RCC 7860 (cell line): Measurements from ENCODE around the gene LRR1.
"Not testable (repeated sequence)": the region's sequence is repeated elsewhere in the genome, so short reads cannot be mapped to it uniquely, and the experiment has no call there.

ENCODE experiments used
- DNase-seq: peaks from one replicate; pipeline ENCODE4 v3.0.0-alpha.2; 2015; ENCODE audit warnings: low spot score
- FAIRE-seq: peaks from 2 replicates; lab custom pipeline; 2012; peaks lifted over from hg19 to GRCh38; lab: Jason Lieb, UNC

LRR1 gene

DNA sequence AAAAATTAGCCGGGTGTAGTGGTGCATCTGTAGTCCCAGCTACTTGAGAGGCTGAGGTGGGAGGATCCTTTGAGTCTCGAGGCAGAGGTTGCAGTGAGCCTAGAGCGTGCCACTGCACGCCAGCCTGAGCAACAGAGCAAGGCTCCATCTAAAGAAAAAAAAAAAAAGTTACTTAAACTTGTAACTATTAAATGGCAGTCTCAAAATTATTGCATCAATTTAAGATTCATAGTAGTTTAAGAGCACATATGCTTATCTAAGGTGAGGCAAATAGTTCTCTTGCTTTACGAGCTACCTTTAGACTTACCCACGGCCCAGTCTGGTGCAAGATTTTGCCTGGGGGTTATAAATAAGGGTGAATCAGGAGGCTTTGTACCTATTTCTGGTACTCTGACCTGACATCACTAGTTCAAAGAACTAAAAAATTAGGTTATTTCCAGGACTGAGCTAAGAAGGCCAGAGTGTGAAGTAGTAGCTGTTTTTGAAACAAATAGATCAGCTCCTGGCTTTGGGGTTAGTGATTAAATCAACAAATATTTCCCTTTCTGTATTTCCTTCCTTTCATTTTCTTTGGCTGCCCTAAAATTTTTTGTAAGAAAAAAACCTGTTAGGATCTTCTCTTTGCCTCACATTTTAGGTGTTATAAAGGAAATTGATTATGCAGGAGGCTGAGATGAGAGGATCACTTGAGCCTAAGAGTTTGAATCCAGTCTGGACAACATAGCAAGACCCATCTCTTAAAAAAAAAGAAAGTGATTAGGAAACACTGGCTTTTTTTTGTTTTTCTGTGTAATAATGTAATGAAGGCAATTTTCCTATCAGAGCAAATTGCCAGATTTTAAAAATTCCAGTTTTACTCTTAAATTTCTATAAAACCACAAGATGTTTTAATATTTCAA lies 25.4 kb downstream of the LRR1 start:
- no peak for FAIRE-seq
- DNase-seq: no peak

DNA sequence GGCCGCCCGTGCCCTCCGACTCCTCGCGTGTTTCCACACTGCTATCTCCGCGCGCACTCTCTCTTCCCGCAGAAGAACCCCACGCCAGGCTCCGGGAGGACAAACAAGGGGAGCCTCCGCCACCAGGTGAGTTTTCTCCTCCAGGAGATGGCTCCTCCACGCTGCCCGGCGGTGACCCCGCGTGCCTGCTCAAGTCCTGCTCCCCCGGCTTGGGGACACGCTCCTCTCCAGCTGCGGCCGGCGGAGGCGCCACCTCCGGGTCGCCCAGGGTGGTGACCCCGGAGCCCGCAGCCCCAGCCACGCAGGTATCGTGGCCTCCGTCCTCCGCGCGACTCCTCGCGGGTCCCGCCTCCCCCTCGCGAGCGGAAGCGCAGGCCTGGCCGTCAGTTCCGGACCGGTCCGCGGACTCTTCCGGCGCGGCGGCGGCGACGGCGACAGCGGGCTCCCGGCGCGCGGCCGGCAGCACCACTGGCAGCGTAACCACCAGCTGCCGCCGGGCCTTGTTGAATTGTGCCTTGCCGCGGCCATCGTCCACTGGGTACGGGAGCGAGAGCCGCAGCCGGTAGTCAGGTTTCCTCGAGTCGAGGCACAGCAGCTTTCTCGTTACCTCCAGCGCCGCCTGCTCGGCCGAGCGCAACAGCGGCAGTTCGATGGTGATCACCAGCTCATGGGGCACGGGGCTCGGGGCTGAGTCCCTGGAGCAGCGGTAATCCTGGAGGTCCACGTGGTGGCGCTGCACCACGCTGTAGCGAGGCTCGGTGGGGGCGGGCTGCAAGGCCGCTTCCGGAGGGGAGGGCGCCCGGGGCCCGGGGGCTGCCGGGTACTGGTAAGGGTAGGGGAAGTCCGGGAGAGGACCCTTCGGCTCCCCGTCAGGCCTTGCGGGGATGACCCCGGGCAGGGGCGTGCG lies 35.2 kb downstream of the LRR1 start:
- FAIRE-seq (no peak), DNase-seq (peak; percentile 70)

DNA sequence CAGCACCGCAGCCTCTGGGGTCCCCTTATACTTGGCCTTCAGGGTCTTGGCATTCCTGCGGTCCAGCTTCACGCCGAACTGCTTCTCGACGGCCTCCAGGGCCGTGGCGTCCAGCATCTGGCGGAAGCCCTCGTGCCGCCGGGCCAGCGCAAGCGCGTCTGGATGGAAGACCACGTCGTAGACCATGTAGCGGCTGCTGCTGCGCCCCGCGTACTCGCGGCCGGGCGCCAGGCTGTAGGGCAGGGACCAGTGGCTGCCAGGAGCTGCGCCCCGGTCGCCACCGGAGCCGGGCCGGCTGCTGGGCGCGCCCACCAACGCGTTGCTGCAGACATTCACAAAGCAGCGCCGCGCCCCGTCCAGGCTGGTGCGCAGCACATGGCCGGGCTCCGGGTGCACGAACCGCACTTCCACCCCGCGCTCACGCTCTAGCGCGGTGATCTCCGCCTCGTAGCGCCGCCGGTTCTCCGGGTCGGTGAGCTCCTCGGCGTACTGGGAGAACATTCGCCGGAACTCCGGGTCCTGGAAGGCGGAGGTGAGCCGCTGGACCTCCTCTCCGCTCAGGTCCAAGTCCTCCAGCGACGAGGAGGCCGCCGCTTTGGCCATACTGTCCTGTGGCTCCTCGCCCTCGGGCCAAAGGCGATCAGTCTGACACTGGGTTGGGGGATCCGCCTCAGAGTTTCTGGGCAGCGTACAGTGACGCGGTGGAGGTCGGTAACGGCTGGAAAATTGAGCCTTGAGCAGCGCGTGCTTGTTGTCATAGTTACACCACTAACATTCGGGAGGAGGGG lies 36.0 kb downstream of the LRR1 start, which contains the start of gene DNAAF2:
TSS of gene DNAAF2 (minus strand) at position 698 of the 788 bp plus-strand sequence. CDS start at position 603, 95 bp downstream.
- DNase-seq: peak; percentile 60
- FAIRE-seq: no peak

DNA sequence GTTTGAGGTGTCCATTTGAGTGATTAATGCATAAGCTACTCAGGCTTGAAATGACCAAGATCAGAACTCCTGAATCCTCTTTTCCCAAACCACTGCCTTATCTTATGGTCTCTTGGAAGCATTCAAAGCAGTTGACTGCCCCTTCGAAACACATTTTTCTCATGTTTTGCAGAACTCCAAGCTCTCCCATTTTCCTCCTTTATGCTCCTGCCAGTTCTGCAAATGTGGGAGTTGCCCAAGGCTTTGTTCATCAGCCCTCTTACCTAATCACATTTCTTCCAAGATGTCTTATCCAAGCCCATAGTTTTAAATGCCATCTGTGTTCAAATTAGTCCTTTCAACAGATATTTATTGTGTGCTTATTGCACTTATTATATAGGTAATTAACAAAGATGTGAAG lies 38.1 kb downstream of the LRR1 start:
- no peak for FAIRE-seq
- no peak for DNase-seq

DNA sequence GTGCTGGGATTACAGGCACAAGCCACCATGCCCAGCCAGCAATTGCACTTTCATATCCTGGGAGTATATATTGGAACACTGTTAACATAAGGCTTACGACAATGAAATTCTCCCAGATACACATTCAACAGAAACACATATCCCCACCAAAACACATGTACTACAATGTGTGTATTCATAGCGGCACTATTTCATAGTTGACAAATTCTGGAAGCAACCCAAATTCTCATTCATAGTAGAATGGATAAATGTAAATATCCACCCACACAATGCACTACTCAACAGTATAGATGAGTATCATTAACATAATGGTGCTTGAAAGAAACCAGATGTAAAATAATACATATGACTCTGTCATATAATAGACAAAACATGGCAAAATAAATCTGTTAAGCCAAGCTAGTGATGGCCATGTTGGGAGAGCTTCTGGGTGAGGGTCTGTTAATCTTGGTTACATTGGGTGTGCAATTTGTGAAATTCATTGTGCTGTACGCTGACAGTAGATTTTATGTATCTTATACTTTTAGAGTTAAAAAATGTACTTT lies 38.9 kb downstream of the LRR1 start:
- FAIRE-seq (no peak), DNase-seq (no peak)

DNA sequence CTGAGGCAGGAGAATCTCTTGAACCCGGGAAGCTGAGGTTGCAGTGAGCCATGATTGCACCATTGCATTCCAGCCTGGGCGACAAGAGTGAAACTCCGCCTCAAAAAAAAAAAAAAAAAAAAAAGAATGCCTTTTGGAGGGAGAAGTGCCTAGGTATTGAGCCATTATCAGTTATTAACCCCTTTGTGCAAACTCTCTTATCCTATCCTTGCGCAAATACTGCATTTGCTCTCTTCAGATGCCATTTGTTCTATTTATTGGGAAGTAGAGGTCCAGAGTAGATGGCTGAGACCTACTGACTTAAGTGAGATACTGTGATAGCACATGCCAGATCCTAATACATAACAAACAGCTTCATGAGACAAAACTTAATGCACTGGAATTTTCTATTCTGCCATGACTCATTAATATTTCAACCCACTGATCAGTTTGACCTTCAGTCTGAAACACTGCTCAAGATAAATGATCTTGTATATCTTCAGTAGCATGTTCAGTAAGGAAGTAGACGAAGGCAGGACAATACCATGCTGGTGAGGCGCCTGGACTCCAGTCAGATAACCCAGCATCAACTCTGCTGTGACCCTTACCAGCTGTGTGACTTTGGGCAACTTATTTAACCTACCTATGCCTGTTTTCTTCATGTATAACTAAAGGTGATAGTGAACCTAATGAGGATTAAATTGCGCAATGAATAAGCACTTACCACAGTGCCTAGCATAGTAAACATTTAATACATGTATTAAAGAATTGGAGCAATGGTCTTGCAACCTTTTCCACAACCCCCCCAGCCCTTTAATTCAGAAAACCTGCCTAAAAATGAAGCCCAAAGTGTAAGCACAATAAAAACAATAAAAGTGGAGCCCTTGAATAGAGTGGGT lies 42.0 kb downstream of the LRR1 start:
- FAIRE-seq (no peak), DNase-seq (no peak)

DNA sequence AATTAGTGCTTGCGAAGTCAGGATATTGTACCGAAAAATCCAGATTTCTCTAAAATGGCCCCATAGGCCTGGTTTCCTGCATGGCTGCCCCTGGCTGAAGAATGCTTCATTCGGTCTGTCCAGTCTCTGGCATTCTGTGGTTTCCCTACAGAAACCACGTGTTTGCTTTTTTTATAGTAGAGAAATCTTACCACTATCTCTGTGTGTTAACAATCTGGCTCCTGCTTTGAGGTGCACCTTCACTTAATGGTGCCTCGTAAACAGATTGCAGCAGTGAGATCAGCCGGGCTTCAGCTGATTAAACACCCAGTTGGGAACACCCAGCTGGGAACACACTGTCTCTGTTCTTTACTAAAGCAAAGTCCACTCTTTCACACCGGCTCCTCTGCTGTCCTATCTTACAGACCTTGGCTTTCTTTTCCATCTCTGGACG lies 43.0 kb downstream of the LRR1 start:
- peak; percentile 52 for DNase-seq

DNA sequence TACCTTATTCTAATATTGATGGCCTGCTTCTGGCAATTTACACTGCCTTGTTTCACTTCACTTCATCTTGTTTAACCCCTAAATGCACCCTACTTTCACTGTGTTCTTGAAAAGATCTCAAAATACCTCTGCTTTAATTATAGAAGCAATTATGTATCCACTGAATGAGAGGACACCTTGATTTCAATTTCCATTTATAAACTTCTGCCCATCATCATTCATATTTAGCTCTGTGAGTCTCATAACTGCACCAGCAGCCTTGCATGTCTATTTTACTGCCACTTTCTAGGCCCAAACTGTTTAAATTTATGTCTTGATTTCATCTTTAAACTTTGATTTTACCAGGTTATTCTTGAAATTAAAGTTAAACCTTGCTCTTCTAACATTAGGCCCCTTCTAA lies 43.4 kb downstream of the LRR1 start:
- FAIRE-seq: no peak

More for the DNA sequence above, 43.0 kb downstream of the LRR1 start:
- peak; percentile 64 for FAIRE-seq

DNA sequence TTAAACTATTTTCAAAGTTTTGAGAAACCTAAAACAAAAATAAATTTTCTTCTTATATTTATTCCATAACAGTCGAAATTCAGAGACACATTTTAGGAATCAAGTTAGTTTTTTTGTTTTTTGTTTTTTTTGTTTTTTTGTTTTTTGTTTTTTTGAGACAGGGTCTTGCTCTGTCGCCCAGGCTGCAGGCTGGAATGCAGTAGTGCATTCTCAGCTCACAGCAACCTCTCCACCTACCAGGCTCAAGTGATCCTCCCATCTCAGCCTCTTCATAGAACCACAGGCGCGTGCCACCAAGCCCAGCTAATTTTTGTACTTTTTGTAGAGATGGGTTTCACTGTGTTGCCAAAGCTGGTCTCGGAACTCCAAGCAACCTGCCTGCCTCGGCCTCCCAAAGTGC lies 54.8 kb downstream of the LRR1 start:
- no peak for FAIRE-seq
- no peak for DNase-seq

More for the DNA sequence above, 43.4 kb downstream of the LRR1 start:
- no peak for DNase-seq

DNA sequence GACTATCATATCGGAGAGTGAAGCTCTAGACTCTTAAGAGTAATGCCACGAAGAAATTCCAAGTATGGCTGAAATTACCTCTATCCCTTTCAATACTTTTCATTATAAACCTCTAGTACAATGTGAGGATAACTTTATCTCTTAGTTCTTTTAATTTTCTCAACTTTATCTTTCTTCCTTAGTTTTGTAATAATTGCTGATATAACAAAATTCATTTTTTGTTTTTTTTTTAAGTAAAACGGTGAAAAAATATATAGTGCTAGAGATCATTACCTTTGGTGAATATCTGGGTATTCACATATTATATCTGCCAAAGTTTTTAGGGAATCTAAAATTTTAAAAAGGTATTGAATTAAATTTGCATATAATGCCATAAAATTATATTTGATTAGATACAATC lies 55.8 kb downstream of the LRR1 start:
- DNase-seq (no peak), FAIRE-seq (no peak)

DNA sequence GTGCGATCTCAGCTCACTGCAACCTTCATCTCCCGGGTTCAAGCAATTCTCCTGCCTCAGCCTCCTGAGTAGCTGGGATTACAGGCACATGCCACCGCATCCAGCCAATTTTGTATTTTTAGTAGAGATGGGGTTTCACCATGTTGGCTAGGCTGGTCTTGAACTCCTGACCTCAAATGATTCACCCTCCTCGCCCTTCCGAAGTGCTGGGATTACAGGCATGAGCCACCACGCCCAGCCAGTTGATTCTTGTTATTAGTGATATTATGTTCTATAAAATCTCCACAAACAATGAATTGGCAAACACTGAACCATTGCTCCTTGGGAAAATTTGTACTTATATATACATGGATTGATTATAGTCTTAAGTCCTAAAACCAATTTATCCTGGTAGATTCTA lies 58.8 kb downstream of the LRR1 start:
- not testable (repeated sequence) for DNase-seq, FAIRE-seq

DNA sequence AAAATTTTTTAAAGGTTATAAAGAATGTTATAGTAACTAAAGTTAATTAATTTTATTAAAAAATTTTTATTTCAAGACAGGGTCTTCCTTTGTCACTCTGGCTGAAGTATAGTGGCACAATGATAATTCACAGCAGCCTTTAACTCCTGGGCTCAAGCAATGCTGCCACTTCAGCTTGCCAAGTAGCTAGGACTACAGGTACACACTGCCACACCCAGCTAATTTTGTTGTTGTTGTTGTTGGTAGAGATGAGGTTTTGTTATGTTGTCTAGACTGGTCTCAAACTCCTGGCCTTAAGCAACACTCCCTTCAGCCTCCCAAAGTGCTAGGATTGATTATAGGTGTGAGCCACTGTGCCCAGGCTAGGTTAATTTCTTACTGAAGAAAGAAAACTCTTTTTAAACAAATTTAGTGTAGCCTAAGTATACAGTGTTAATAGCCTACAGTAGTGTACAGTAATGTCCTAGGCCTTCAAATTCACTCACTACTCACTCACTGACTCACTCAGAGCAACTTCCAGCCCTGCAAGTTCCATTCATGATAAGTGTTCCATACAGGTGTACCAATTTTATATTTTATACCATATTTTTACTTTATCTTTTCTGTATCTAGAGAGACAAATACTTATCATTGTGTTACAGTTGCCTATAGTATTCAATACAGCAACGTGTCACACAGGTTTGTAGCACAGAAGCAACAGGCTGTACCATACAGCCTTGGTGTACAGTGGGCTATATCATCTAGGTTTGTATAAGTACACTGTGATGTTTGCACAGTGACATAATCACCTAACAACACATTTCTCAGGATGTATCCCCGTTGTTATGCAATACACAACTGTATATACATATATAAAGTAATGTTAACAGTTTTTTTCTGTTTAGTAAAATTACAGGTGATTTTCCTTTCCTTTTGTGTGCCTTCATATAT lies 61.1 kb downstream of the LRR1 start:
- DNase-seq: no peak
- no peak for FAIRE-seq
